Small intestine (tissue), 7 donors: Measurements from ENCODE around the gene HTRA3. TPM values are rescaled to one million over a fixed set of nuclear protein-coding genes. Genes with fewer than 3 reads are reported as not detected.

ENCODE experiments used
- DNase-seq, 2 donors: peaks; one replicate each; pipeline versions ENCODE4 v3.0.0 to v3.0.0-alpha.2; 2013
- FAIRE-seq: peaks from 2 replicates; lab custom pipeline; 2012; peaks lifted over from hg19 to GRCh38; lab: Jason Lieb, UNC
- H3K27ac ChIP-seq, 3 donors: one replicate each; pipeline ENCODE4 v1.5.1; 2013; ENCODE audit warnings: low read length in 2 of 3, mild to moderate bottlenecking in 2 of 3, control low read depth in 1 of 3, inconsistent platforms in 1 of 3, low read depth in 1 of 3, moderate library complexity in 1 of 3
- H3K27me3 ChIP-seq, 3 donors: one replicate each; pipeline ENCODE4 v1.6.1; 2013; ENCODE audit warnings: low read length in 3 of 3, inconsistent platforms in 1 of 3; ENCODE audit not compliant: control insufficient read depth in 3 of 3, insufficient read depth in 3 of 3
- H3K36me3 ChIP-seq, 3 donors: one replicate each; pipeline ENCODE4 v1.6.1; 2013; ENCODE audit warnings: low read length in 3 of 3, inconsistent platforms in 1 of 3, low read depth in 1 of 3, mild to moderate bottlenecking in 1 of 3, moderate library complexity in 1 of 3; ENCODE audit not compliant: control insufficient read depth in 3 of 3, insufficient read depth in 2 of 3
- H3K4me1 ChIP-seq, 3 donors: one replicate each; pipeline ENCODE4 v1.6.1; 2013; ENCODE audit warnings: low read length in 2 of 3, inconsistent platforms in 1 of 3, low read depth in 1 of 3, mild to moderate bottlenecking in 1 of 3, moderate library complexity in 1 of 3; ENCODE audit not compliant: control insufficient read depth in 3 of 3, insufficient read depth in 2 of 3
- H3K4me3 ChIP-seq, 3 donors: one replicate each; pipeline ENCODE4 v1.5.1; 2013; ENCODE audit warnings: low read length in 3 of 3, control low read depth in 1 of 3, inconsistent platforms in 1 of 3, low read depth in 1 of 3, mild to moderate bottlenecking in 1 of 3, moderate library complexity in 1 of 3
- H3K9me3 ChIP-seq, 2 donors: one replicate each; pipeline ENCODE4 v1.6.1; 2013; ENCODE audit warnings: low read depth in 1 of 2, low read length in 1 of 2; ENCODE audit not compliant: control insufficient read depth in 2 of 2, insufficient read depth in 1 of 2
- WGBS, 3 donors: extraction: QIAGEN DNeasy Blood & Tissue Kit; methylation state at CpG; one replicate each; pipeline ENCODE4 v1.1.7; 2013; 5-methylcytosine and 5-hydroxymethylcytosine counted together
- polyA plus RNA-seq, 4 donors: library from polyadenylated mRNA; stranded (reverse) in 3 of 4; unstranded in 1 of 4; fragments of 200-250 nt in 3 of 4; fragments of 120-200 nt in 1 of 4; gene quantifications; one replicate each; pipeline versions ENCODE4 v1.2.1 to v1.2.3, GENCODE V29; 2013
- donor health status: healthy with polysubstance abuse.
- donor health status: control.
- donor health status: control.
- donor health status: Bipolar disorder and iron deficiency.
- donor health status: healthy.

HTRA3 gene
- polyA plus RNA-seq, 4 donors = 0.67 to 13.2 (median 6.1) TPM

DNA sequence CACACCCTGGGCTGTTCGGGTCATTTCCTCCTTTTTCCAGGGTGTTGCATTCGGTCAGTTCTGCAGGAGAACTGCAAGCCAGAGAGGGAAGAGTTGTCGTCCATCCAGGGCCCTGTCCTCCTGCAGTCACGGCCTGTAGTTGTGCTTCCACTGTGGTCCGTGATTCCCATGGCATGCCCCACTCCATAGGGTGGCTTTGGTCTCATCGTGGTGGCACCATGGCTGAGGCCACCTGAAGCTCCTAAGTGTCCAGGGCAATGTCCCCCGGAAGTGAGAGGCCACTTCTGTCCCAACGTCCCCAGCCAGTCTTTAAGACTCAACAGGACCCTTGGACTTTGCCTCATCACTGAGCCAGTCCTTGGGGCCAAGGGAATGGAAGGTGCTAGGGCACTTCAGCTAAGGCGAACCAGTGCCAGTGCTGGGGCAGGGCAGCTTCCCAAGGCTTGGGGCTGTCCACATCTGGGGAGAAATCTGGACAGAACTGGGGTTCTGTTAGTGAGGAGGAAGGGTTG lies 83.7 kb downstream of the HTRA3 start:
- H3K27me3 ChIP-seq = peaks cover 0 to 3% (median 0%) of the 10 kb centered on the region in 3 donors
- 79 to 85% (median 82%) methylated on average over 9 of the region's 9 CpGs for WGBS, 3 donors
- FAIRE-seq (no peak), DNase-seq (no peak)
- H3K27ac ChIP-seq = no peak overlapping the region
- H3K4me1 ChIP-seq = peaks cover 0 to 4% (median 0%) of the 10 kb centered on the region in 3 donors
- H3K4me3 ChIP-seq = no peak overlapping the region
- no peaks in the 10 kb centered on the region for H3K9me3 ChIP-seq
- H3K36me3 ChIP-seq = no peaks in the 10 kb centered on the region

DNA sequence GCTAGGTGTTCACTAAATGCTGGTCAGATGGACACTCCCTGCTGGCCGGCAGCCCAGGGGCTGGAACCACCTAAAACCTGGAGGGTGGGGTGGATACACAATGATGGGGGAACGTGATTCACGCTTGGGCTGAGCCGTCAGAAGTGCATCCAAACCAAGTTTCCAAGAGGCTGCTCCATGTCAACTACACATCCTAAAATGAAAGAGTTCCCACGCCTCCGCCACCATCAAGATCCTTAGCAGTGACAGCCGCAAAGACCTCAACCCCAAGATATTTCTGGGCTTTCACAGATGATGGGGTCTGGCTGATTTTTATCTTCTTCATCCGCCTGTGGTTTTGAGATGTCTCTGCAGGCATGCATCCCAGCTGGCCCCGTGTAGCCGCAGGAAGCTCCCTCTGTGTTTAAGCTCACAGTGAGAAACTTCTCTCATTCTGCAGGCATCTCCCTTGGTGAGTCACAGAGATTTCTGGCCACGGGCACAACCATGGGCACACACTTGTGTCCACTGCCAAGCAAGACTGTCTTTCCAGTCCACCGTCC lies 84.4 kb downstream of the HTRA3 start:
- 70 to 76% (median 72%) methylated on average over 12 of the region's 12 CpGs for WGBS, 3 donors
- no peaks in the 10 kb centered on the region for H3K9me3 ChIP-seq
- FAIRE-seq (no peak), DNase-seq (no peak)
- H3K4me3 ChIP-seq = no peak overlapping the region
- no peak overlapping the region for H3K27ac ChIP-seq
- H3K4me1 ChIP-seq = peaks cover 0 to 4% (median 0%) of the 10 kb centered on the region in 3 donors
- no peaks in the 10 kb centered on the region for H3K36me3 ChIP-seq
- peaks cover 0 to 3% (median 0%) of the 10 kb centered on the region in 3 donors for H3K27me3 ChIP-seq

DNA sequence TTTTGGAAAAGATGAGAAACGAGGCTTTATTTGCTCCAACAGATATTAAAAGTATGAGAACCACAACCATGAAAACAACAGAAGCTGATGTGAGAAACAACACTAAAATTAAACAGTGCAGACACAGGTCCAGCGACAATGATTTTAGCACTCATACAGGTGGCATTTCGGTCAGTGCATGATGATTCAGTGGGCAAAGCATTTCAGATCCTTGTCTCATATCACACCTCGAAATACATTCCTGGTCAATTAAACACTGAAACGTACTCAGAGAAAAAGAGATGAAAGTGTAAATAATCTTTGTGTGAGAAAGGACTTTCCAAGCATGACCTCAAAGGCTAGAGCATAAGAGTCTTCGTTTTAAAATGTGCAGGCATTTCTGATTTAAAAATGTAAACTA lies 85.8 kb downstream of the HTRA3 start:
- peaks cover 0 to 3% (median 0%) of the 10 kb centered on the region in 3 donors for H3K27me3 ChIP-seq
- H3K4me3 ChIP-seq = no peak overlapping the region
- WGBS, 3 donors = 63 to 73% (median 72%) methylated on average over 6 of the region's 6 CpGs
- no peaks in the 10 kb centered on the region for H3K9me3 ChIP-seq
- no peak overlapping the region for H3K27ac ChIP-seq
- no peak for FAIRE-seq
- peaks cover 0 to 4% (median 0%) of the 10 kb centered on the region in 3 donors for H3K4me1 ChIP-seq
- DNase-seq = no peak
- no peaks in the 10 kb centered on the region for H3K36me3 ChIP-seq

DNA sequence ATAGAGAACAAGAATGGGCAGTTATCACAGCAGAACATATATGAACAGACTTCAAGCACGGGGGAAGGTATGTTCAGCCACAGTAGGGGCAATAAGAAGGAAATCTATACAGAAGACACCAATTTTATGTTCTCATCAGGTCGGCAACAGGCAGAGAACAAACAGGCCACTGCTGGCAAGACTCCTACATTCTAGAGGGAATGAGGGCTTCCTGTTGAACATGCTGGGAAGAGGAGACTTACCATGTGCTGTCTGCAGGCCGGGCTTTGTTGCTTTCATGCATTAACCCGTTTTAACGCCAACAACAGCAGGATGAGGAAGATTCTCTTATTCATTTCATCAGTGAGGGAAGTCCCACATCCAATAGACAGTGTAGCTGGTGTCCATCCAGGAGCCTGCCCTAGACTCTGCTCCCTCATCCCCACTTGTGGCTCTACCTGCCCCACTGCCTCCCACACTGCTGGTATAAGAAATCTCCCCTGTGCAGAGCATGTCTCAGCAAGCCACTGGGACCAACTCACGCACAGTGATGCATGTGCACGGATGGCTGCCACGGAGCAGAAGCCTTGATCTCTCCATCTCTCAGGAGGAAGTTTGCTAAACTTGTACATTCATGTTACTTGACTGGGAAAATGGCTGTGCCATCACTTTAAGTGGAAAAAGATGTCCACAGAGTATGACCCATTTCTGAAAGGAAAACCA lies 86.5 kb downstream of the HTRA3 start:
- Histone ChIP-seq H3K27me3 (peaks cover 0 to 3% (median 0%) of the 10 kb centered on the region in 3 donors), H3K4me3 (no peak overlapping the region), H3K27ac (no peak overlapping the region), H3K36me3 (no peaks in the 10 kb centered on the region), H3K4me1 (peaks cover 0 to 4% (median 0%) of the 10 kb centered on the region in 3 donors), H3K9me3 (no peaks in the 10 kb centered on the region)
- DNase-seq = no peak
- WGBS, 3 donors = 68 to 76% (median 69%) methylated on average over 8 of the region's 8 CpGs
- FAIRE-seq = no peak

Other genes starting within 250 kb of the HTRA3 start
- 10 to 100 TPM in 1 of 4 donors, 1 to 10 TPM in 3; 1.1 to 12.7 (median 4.4) TPM for gene ABLIM2, start 110.9 kb upstream of the HTRA3 start, polyA plus RNA-seq
- gene SH3TC1, start 70.5 kb upstream of the HTRA3 start, polyA plus RNA-seq = 10 to 100 TPM in 1 of 4 donors, 1 to 10 TPM in 2, under 1 TPM in 1; 0.45 to 25.3 (median 6.3) TPM
- gene ACOX3, start 171.0 kb downstream of the HTRA3 start, polyA plus RNA-seq = 10 to 100 TPM; 15.2 to 31.1 (median 23.6) TPM
- gene TRMT44, start 171.0 kb downstream of the HTRA3 start, polyA plus RNA-seq = 10 to 100 TPM in 1 of 4 donors, 1 to 10 TPM in 3; 4.7 to 11.6 (median 5.2) TPM